ENCODE measurements around the gene RPEL1. TPM values are rescaled to one million over a fixed set of nuclear protein-coding genes. Genes with fewer than 3 reads are reported as not detected.

The RPEL1 gene
- total and polyA plus RNA-seq, 2 of the 8 experiments (the other 6 are each of a cell fraction or from before 2014, with no cell fraction given), result 0.12 TPM; not detected in 1

DNA sequence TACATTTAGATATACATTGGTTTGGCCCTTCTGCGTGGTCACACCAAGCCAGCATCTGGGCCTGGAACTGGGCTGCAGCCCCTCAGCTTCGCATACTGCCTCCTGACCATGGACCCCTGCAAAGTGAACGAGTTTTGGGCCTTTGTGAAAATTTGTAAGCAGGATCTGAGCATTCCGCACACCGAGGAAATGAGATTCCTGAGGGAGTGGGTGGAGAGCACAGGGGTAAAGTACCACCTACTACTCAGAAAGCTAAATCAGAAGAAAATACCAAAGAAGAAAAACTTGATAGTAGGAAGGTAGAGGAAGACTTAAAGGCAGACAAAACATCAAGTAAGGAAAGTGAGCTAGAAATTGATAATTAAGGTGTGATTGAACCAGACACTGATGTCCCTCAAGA lies 30.1 kb upstream of the RPEL1 start (continued):
- TF ChIP-seq CHD7 (IDR thresholded peaks at IDR 0.05; ENCODE audit: insufficient replicate concordance, low read length) (no peak), TAF1 (IDR thresholded peaks at IDR 0.05; ENCODE audit: low read depth, low read length) (no peak)
